HEK293T (cell line): ENCODE data around the gene COMP.

Source experiments
- CTCF ChIA-PET: fragments of 350-600 bp; formaldehyde crosslinking; extraction: SDS; loops from one replicate; lab custom pipeline; 2021; ENCODE audit warnings: antibody characterized with exemption, inconsistent platforms; lab: Yijun Ruan, JAX
- POLR2A ChIA-PET: fragments of 350-600 bp; formaldehyde crosslinking; extraction: SDS; loops from one replicate; lab custom pipeline; 2020; ENCODE audit warnings: antibody characterized with exemption, inconsistent platforms; lab: Yijun Ruan, JAX
- DNase-seq: peaks from one replicate; pipeline ENCODE4 v3.0.0; 2012; ENCODE audit warnings: mixed read lengths; ENCODE audit errors: extremely low spot score
- ARNT ChIP-seq: fragments of 450-650 bp; IDR thresholded peaks from 2 replicates; pipeline ENCODE4 v1.6.1; 2017; ENCODE audit warnings: mild to moderate bottlenecking
- BHLHE40 ChIP-seq: fragments of 450-650 bp; IDR thresholded peaks from 2 replicates; pipeline ENCODE4 v1.6.1; 2016; ENCODE audit warnings: mild to moderate bottlenecking, moderate library complexity, borderline replicate concordance
- CTBP1 ChIP-seq: fragments of 450-650 bp; IDR thresholded peaks from 2 replicates; pipeline ENCODE4 v1.6.1; 2016; ENCODE audit warnings: borderline replicate concordance
- ELF4 ChIP-seq: fragments of 450-650 bp; IDR thresholded peaks from 2 replicates; pipeline ENCODE4 v1.6.1; 2017; ENCODE audit warnings: antibody characterized with exemption
- FOXA1 ChIP-seq: fragments of 450-650 bp; IDR thresholded peaks from 2 replicates; pipeline ENCODE4 v1.6.1; 2016; ENCODE audit warnings: mild to moderate bottlenecking
- FOXK2 ChIP-seq: fragments of 450-650 bp; IDR thresholded peaks from 2 replicates; pipeline ENCODE4 v1.6.1; 2016; ENCODE audit warnings: mild to moderate bottlenecking
- FOXM1 ChIP-seq: fragments of 450-650 bp; IDR thresholded peaks from 2 replicates; pipeline ENCODE4 v1.6.1; 2017; ENCODE audit warnings: mild to moderate bottlenecking, borderline replicate concordance
- HDGF ChIP-seq: fragments of 450-650 bp; IDR thresholded peaks from 2 replicates; pipeline ENCODE4 v1.6.1; 2017; ENCODE audit warnings: antibody characterized with exemption, borderline replicate concordance
- L3MBTL2 ChIP-seq: fragments of 450-650 bp; conservative IDR thresholded peaks from 2 replicates; pipeline ENCODE4 v1.6.1; 2016; ENCODE audit warnings: mild to moderate bottlenecking
- LEF1 ChIP-seq: fragments of 450-650 bp; IDR thresholded peaks from 2 replicates; pipeline ENCODE4 v1.6.1; 2017; ENCODE audit warnings: mild to moderate bottlenecking, borderline replicate concordance
- NFRKB ChIP-seq: fragments of 450-650 bp; IDR thresholded peaks from 2 replicates; pipeline ENCODE4 v1.6.1; 2016; ENCODE audit warnings: mild to moderate bottlenecking, moderate library complexity
- PKNOX1 ChIP-seq: fragments of 450-650 bp; IDR thresholded peaks from 2 replicates; pipeline ENCODE4 v1.6.1; 2016
- SP1 ChIP-seq: fragments of 450-650 bp; IDR thresholded peaks from 2 replicates; pipeline ENCODE4 v1.6.1; 2017
- SUZ12 ChIP-seq: fragments of 450-650 bp; IDR thresholded peaks from 2 replicates; pipeline ENCODE4 v1.6.1; 2016; ENCODE audit warnings: mild to moderate bottlenecking
- TARDBP ChIP-seq: fragments of 450-650 bp; IDR thresholded peaks from 2 replicates; pipeline ENCODE4 v1.6.1; 2016
- ZNF384 ChIP-seq: fragments of 450-650 bp; IDR thresholded peaks from 2 replicates; pipeline ENCODE4 v1.6.1; 2016

Gene COMP

GRCh38 chr19:18761531-18762110 lies 29.5 kb downstream of the COMP start:
- CTCF ChIA-PET: interaction anchor here (0.6 kb wide), 1 partner anchor 9 kb away, joined by 10 read pairs; no protein-coding TSS in a partner anchor
- POLR2A ChIA-PET: no interaction called here
- no peak for TF ChIP-seq FOXM1
- TF ChIP-seq FOXK2: no peak
- TF ChIP-seq ZNF384: no peak
- TF ChIP-seq LEF1: no peak
- no peak for TF ChIP-seq FOXA1
- no peak for TF ChIP-seq CTBP1
- no peak for TF ChIP-seq SP1
- DNase-seq: no peak

- POLR2A ChIA-PET: no interaction called here
- no peak for TF ChIP-seq NFRKB
- no peak for TF ChIP-seq FOXM1
- no peak for TF ChIP-seq ZNF384
- TF ChIP-seq SP1: no peak
- no peak for TF ChIP-seq FOXK2
- no peak for TF ChIP-seq CTBP1
- no peak for TF ChIP-seq FOXA1
- TF ChIP-seq HDGF: no peak
- TF ChIP-seq SUZ12: no peak
- no peak for TF ChIP-seq BHLHE40
- no peak for TF ChIP-seq PKNOX1
- no peak for TF ChIP-seq ARNT
- TF ChIP-seq TARDBP: no peak
- no peak for TF ChIP-seq ELF4
- CTCF ChIA-PET: no interaction called here
- no peak for DNase-seq
These were observed 30.4 kb downstream of the COMP start for GRCh38 chr19:18760440-18761383.

- ChIA-PET CTCF (no interaction called here), POLR2A (no interaction called here)
- DNase-seq: no peak
- TF ChIP-seq TARDBP: no peak
- TF ChIP-seq L3MBTL2: no peak
- TF ChIP-seq BHLHE40: no peak
- no peak for TF ChIP-seq CTBP1
- no peak for TF ChIP-seq ZNF384
- TF ChIP-seq SP1: no peak
- no peak for TF ChIP-seq PKNOX1
- TF ChIP-seq FOXM1: no peak
- TF ChIP-seq LEF1: no peak
- no peak for TF ChIP-seq HDGF
These were observed 31.1 kb downstream of the COMP start for GRCh38 chr19:18759995-18760426.

GRCh38 chr19:18759304-18759994 lies 31.7 kb downstream of the COMP start:
- POLR2A ChIA-PET: no interaction called here
- CTCF ChIA-PET: no interaction called here
- no peak for DNase-seq
- TF ChIP-seq SP1 (no peak), FOXM1 (no peak), ARNT (no peak), BHLHE40 (no peak), FOXA1 (no peak), L3MBTL2 (no peak), CTBP1 (no peak), NFRKB (no peak), TARDBP (no peak), HDGF (no peak), PKNOX1 (no peak), SUZ12 (no peak), FOXK2 (no peak), LEF1 (no peak), ELF4 (no peak), ZNF384 (no peak)

GRCh38 chr19:18756896-18757295 lies 34.2 kb downstream of the COMP start:
- TF ChIP-seq BHLHE40 (no peak), ZNF384 (no peak), HDGF (no peak), ARNT (no peak), PKNOX1 (no peak), CTBP1 (no peak), FOXK2 (no peak), NFRKB (no peak), LEF1 (no peak), ELF4 (no peak), FOXM1 (no peak), SUZ12 (no peak), SP1 (no peak), L3MBTL2 (no peak)
- ChIA-PET POLR2A (no interaction called here), CTCF (no interaction called here)
- no peak for DNase-seq
